GM12873 (cell line): ENCODE data around the gene SBF1.

Experiments used
- TF ChIP-seq, protein P1 (sequence below): IDR thresholded peaks from 2 replicates; pipeline ENCODE4 v1.5.1; 2012; ENCODE audit warnings: low read depth, mild to moderate bottlenecking, moderate library complexity, low read length, control low read depth; ENCODE audit not compliant: insufficient read depth; ENCODE audit errors: missing control alignments

Gene SBF1

DNA sequence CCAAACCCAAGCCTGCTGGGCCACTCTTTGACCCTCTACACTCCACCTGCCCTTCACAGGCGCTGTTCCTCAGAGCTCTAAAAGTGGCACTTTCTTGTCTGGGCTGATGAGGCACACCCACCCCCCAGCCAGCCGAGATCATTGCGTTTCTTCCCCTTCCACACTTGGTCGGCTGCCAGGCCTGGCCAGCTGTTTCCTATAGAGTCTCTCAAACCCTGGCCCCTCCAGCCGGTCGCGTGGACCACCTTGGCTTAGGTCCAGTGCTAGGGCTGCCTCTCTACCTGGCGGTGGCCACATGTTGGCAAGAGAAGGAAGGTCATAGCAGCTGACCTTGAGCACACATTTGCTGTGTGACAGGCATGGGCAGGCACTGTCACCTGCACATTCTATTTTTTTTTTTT lies 71.1 kb downstream of the SBF1 start:
- TF ChIP-seq, protein P1, sequence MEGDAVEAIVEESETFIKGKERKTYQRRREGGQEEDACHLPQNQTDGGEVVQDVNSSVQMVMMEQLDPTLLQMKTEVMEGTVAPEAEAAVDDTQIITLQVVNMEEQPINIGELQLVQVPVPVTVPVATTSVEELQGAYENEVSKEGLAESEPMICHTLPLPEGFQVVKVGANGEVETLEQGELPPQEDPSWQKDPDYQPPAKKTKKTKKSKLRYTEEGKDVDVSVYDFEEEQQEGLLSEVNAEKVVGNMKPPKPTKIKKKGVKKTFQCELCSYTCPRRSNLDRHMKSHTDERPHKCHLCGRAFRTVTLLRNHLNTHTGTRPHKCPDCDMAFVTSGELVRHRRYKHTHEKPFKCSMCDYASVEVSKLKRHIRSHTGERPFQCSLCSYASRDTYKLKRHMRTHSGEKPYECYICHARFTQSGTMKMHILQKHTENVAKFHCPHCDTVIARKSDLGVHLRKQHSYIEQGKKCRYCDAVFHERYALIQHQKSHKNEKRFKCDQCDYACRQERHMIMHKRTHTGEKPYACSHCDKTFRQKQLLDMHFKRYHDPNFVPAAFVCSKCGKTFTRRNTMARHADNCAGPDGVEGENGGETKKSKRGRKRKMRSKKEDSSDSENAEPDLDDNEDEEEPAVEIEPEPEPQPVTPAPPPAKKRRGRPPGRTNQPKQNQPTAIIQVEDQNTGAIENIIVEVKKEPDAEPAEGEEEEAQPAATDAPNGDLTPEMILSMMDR = no peak

DNA sequence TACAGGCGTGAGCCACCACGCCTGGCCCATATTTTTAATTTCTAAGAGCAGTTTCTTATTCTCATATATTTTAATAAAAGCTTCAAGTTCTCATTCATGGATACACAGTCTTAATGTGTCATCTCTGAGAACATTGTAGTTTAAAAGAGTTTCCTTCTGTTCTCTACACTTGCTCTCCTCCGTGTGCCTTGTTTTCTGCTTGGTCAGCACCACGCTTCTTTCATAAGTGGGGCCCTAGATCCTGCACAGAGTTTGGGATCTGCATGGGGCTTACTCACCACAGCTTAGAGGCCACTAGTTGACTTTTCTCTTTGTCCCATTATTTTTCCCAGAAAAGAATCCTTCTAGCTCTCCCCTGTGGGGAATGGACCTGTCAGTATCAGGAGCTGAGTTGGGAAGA lies 72.9 kb downstream of the SBF1 start:
- TF ChIP-seq, protein P1 = no peak

DNA sequence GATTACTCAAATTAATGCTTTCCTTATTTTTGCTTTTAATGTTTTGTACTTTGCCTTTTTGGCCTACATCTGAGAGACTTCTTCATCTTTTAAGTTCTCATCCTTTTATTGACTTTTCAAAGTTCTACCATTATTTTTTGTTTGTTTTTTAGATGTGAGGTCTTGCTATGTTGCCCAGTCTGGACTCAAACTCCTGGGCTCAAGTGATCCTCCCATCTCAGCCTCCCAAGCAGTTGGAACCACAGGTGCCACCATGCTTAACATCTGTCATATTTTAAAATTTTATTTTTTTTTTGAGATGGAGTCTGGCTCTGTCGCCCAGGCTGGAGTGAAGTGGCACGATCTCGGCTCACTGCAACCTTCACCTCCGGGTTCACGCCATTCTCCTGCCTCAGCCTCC lies 73.9 kb downstream of the SBF1 start:
- TF ChIP-seq, protein P1 = no peak

DNA sequence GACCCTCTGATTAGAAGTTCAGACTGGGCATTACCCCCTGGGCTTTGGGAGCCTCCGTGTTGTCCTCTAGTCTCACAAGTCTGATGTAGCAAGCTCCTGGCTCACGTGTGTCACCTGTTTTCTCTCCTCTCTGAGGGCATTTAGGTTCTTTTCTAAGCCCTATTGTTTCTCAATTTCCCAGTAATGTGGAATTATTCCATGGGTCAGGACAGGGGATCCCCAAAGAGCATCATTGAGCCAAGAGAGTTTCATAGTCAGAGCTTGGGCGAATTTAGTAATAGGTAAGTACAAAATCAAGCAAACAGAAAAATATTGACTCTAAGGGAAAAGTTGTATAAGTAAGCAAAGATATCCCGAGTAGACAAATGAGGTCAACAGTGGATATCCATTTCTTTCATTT lies 74.4 kb downstream of the SBF1 start:
- TF ChIP-seq, protein P1 = no peak

DNA sequence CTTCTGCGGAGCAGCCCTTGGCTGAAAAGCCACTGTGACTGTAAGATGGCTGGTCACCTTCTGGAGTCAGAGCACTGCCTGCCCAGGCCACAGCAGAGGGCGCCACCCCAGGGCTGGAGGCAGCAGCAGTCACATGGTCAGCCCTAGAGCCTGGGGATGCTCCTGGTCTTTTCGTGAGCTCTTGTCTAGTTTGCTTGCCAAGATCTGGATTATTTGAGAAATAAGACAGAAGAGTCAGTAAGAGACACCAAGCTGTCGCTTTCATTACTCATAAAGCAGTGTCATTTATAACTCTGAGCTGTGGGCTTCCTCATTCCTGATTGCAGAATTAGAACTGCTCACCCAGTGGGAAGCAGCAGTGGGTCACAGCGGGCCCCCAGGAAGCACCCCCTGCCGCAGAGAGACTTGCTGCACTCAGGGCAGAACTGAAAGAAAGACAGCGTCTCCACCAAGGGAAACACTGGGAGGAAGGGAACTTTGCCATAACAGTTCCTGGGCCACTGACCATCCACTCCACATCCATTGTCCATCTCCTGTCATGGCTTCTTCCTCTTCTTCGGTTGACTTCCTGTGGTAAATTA lies 75.0 kb downstream of the SBF1 start:
- TF ChIP-seq, protein P1 = peak; percentile 63

DNA sequence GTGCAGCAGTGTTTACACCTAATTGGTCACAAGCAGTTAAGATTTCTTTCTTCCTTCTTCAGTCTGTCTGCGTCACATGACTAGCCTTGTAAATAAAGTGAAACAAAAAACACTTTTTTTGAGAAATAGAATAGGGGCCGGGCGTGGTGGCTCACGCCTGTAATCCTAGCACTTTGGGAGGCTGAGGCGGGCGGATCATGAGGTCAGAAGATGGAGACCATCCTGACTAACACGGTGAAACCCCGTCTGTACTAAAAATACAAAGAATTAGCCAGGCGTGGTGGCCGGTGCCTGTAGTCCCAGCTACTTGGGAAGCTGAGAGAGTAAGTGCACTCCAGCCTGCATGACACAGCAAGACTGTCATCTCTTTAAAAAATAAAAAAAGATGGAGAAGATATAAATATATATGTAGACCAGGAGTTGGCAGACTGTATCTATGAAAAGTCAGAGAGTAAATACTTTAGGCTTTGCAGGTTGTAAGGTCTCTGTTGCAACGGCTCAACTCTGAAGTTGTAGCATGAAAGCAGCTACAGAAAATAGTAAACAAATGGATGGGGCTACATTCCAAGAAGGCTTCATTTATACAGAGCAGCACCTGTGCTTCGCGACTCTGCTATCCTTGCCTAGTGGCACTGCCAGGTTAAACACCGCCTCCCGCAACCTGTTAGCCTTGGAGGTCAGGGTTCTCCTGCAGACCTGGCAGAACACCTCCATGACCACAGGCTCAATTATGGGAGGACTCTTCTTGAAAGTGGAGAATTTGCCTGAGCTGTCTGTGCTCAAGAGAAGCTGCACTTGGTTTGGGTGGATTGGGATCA lies 75.8 kb downstream of the SBF1 start:
- TF ChIP-seq, protein P1 = no peak

DNA sequence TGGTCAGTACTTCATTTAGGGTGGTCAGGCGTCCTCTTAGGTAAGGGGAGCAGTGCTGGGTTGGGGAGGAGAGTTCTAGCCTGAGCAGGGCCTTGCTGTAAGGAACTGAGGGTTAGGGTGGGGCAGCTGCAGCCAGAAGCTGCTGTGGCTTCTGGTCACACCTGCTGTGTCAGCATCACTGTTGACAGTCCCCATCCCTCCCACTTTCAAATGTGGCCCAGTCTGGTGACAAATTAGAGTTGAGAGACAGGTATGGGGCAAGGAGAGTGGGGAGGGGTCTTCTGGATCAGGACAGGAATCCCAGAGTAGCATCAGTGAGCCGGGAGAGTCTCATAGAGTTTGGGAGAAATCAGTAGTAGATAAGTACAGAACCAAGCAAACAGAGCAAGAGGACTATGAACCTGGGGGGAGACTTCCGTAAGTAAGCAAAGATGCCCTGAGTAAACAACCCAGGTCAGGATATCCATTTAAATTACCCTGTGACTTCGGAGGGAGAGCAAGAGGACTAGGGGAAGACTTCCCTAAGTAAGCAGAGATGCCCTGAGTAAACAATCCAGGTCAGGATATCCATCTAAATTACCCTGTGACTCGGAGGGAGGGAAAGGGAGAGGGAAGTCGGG lies 78.0 kb downstream of the SBF1 start:
- TF ChIP-seq, protein P1 = no peak
